Upper lobe of left lung (tissue), 6 donors: ENCODE results near the gene AKAP3. TPM values are rescaled to one million over a fixed set of nuclear protein-coding genes. Genes with fewer than 3 reads are reported as not detected.

Experiments
- ATAC-seq, 2 donors: fragments of 200-7000 bp; cut with Tn5 transposase; one replicate each; pipeline ENCODE4 v1.9.1; 2022; ENCODE audit warnings: mild to moderate bottlenecking in 2 of 2, moderate library complexity in 2 of 2; ENCODE audit not compliant: low FRiP score in 2 of 2
- DNase-seq, 2 donors: peaks; one replicate each; pipeline ENCODE4 v3.0.0-alpha.2; 2019 to 2020
- H3K27ac ChIP-seq, 4 donors: fragments of 200-600 bp; sonication (generic); one replicate each; pipeline ENCODE4 v1.5.1; 2016 to 2019
- H3K27me3 ChIP-seq, 4 donors: fragments of 200-600 bp; sonication (generic); one replicate each; pipeline ENCODE4 v1.5.1; 2017 to 2019
- H3K36me3 ChIP-seq, 4 donors: fragments of 200-600 bp; sonication (generic); one replicate each; pipeline ENCODE4 v1.5.1; 2016 to 2019
- H3K4me1 ChIP-seq, 4 donors: fragments of 200-600 bp; sonication (generic); one replicate each; pipeline ENCODE4 v1.5.1; 2018 to 2019
- H3K4me3 ChIP-seq, 4 donors: fragments of 200-600 bp; sonication (generic); one replicate each; pipeline ENCODE4 v1.5.1; 2017 to 2019; ENCODE audit warnings: mild to moderate bottlenecking in 2 of 4, moderate library complexity in 1 of 4
- H3K9me3 ChIP-seq, 4 donors: fragments of 200-600 bp; sonication (generic); one replicate each; pipeline ENCODE4 v1.5.1; 2018 to 2019
- CTCF ChIP-seq, 6 experiments: fragments of 450-650 bp in 4 of 6; fragments of 200-600 bp in 2 of 6; sonication (generic) in 2 of 6; IDR thresholded peaks; one replicate each; pipeline ENCODE4 v1.5.1; 2016 to 2019; ENCODE audit warnings: antibody characterized with exemption in 6 of 6
- EP300 ChIP-seq, 4 donors: sonication (generic); formaldehyde crosslinking; IDR thresholded peaks; one replicate each; pipeline ENCODE4 v1.5.1; 2017; ENCODE audit warnings: antibody characterized with exemption in 4 of 4, control low read depth in 2 of 4
- POLR2A ChIP-seq, 4 donors: fragments of 450-650 bp; IDR thresholded peaks; one replicate each; pipeline ENCODE4 v1.5.1; 2016 to 2017; ENCODE audit warnings: antibody characterized with exemption in 4 of 4, mild to moderate bottlenecking in 2 of 4
- POLR2AphosphoS5 ChIP-seq, 2 donors: sonication (generic); formaldehyde crosslinking; IDR thresholded peaks; one replicate each; pipeline ENCODE4 v1.5.1; 2017; ENCODE audit warnings: antibody characterized with exemption in 2 of 2
- WGBS, 2 donors: methylation state at CpG; one replicate each; pipeline ENCODE4 v1.1.5; 2017 to 2018; 5-methylcytosine and 5-hydroxymethylcytosine counted together
- total RNA-seq, 6 donors: library from RNA; depleted of rRNA in 4 of 6; stranded (reverse); fragments of >200 nt in 4 of 6; gene quantifications; one replicate each; pipeline versions ENCODE4 v1.1.0 to v1.2.1, GENCODE V29; 2016 to 2021
- donor health status: DM: no; HTN: no; CAD: no; lungs with moderate emphysema.
- donor health status: DM: no; HTN: yes; CAD: no; lungs with severe emphysema.

Gene AKAP3
- total RNA-seq, 6 donors from 2014 or later, result 0.57 to 5.2 (median 1.8) TPM; not detected in 1

DNA sequence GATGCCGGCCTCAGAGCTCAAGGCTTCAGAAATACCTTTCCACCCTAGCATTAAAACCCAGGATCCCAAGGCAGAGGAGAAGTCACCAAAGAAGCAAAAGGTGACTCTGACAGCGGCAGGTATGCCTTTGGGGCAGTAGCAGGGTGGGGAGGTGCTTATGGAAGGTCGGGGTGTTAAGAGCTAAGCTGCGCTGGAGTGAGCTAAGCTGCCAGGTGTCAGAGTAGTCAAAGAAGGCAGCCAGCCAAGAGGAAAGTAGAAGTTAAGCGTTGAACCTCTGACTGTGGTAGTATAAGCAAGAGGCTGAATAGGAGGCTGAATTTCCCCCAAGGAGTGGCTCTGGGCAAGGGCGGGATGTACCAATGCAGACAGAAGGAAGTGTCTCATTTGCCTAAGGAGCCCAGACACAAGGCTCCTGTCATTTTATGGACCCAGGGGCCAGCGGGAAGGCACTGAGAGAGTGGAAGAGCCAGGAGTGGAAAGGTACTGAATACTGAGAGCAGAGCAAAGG, 57.6 kb downstream of the AKAP3 start:
- Histone ChIP-seq H3K27ac (no peak overlapping the region), H3K4me1 (no peaks in the 10 kb centered on the region), H3K27me3 (no peaks in the 10 kb centered on the region), H3K4me3 (no peak overlapping the region), H3K36me3 (no peaks in the 10 kb centered on the region), H3K9me3 (no peaks in the 10 kb centered on the region)
- whole genome bisulfite sequencing, 2 donors, result 63 to 71% methylated on average over 7 of the region's 7 CpGs
- DNase-seq (peak in 1 of 2 donors; percentile 29), ATAC-seq (no peak)
- no peak for TF ChIP-seq POLR2AphosphoS5 (IDR thresholded peaks at IDR 0.05)

GRCh38 chr12:4589941-4590340, 58.9 kb downstream of the AKAP3 start:
- Histone ChIP-seq H3K27ac (no peak overlapping the region), H3K4me3 (no peak overlapping the region), H3K4me1 (no peaks in the 10 kb centered on the region), H3K36me3 (no peaks in the 10 kb centered on the region), H3K27me3 (no peaks in the 10 kb centered on the region), H3K9me3 (no peaks in the 10 kb centered on the region)
- ATAC-seq (no peak), DNase-seq (no peak)
- WGBS, 2 donors, result 60 to 67% methylated on average over 2 of the region's 2 CpGs
- TF ChIP-seq POLR2A (IDR thresholded peaks at IDR 0.05) (no peak), CTCF (IDR thresholded peaks at IDR 0.05) (no peak), EP300 (IDR thresholded peaks at IDR 0.05) (no peak), POLR2AphosphoS5 (IDR thresholded peaks at IDR 0.05) (no peak)

- no peaks in the 10 kb centered on the region for H3K27me3 ChIP-seq
- 93 to 97% methylated on average over 3 of the region's 3 CpGs for WGBS, 2 donors
- no peak for DNase-seq
- no peaks in the 10 kb centered on the region for H3K4me1 ChIP-seq
- no peak overlapping the region for H3K27ac ChIP-seq
- ATAC-seq, result no peak
- no peaks in the 10 kb centered on the region for H3K9me3 ChIP-seq
- H3K4me3 ChIP-seq, result no peak overlapping the region
- TF ChIP-seq POLR2AphosphoS5 (IDR thresholded peaks at IDR 0.05), result no peak
- no peak for TF ChIP-seq POLR2A (IDR thresholded peaks at IDR 0.05)
- TF ChIP-seq CTCF (IDR thresholded peaks at IDR 0.05), result no peak
- no peak for TF ChIP-seq EP300 (IDR thresholded peaks at IDR 0.05)
- H3K36me3 ChIP-seq, result no peaks in the 10 kb centered on the region
These were observed 59.9 kb downstream of the AKAP3 start for GRCh38 chr12:4588916-4589315.

- Histone ChIP-seq H3K4me3 (no peak overlapping the region), H3K9me3 (no peaks in the 10 kb centered on the region), H3K4me1 (no peaks in the 10 kb centered on the region), H3K27me3 (no peaks in the 10 kb centered on the region), H3K36me3 (no peaks in the 10 kb centered on the region), H3K27ac (no peak overlapping the region)
- TF ChIP-seq POLR2A (IDR thresholded peaks at IDR 0.05) (no peak), POLR2AphosphoS5 (IDR thresholded peaks at IDR 0.05) (no peak), CTCF (IDR thresholded peaks at IDR 0.05) (no peak)
- DNase-seq (no peak), ATAC-seq (no peak)
- 81 to 82% methylated on average over 9 of the region's 9 CpGs for WGBS, 2 donors
These were observed 61.7 kb downstream of the AKAP3 start for GRCh38 chr12:4587108-4587507.

DNA sequence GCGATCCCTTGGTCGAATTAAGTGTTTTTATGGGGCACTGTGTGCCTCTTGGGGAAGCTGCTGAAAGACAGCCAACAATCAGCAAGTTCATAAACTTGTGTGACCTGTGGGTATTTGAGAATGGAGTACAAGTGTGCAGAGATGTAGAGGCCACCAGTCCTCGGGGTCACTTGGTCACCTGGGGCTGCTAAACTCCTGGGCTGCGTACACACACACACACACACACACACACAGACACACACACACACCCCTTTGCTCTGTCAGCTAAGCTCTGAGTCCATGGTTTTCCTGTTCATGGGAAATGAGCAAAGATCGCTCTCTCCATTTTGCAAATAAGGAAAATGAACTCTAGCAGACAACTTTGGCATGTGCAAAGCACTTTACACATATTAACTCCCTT, 62.4 kb downstream of the AKAP3 start:
- no peaks in the 10 kb centered on the region for H3K4me1 ChIP-seq
- H3K36me3 ChIP-seq, result no peaks in the 10 kb centered on the region
- no peak for TF ChIP-seq EP300 (IDR thresholded peaks at IDR 0.05)
- no peak for TF ChIP-seq POLR2A (IDR thresholded peaks at IDR 0.05)
- TF ChIP-seq POLR2AphosphoS5 (IDR thresholded peaks at IDR 0.05), result no peak
- TF ChIP-seq CTCF (IDR thresholded peaks at IDR 0.05), result no peak
- H3K27ac ChIP-seq, result no peak overlapping the region
- DNase-seq, result no peak
- no peaks in the 10 kb centered on the region for H3K9me3 ChIP-seq
- WGBS, 2 donors, result 43 to 58% methylated on average over 5 of the region's 5 CpGs
- no peak overlapping the region for H3K4me3 ChIP-seq
- H3K27me3 ChIP-seq, result no peaks in the 10 kb centered on the region
- ATAC-seq, result no peak
